Measurements from ENCODE around the gene COL5A1.

The COL5A1 gene

GRCh38 chr9:134594078-134594941 lies 47.3 kb upstream of the COL5A1 start:
- H3K27ac ChIP-seq (ENCODE audit: poor library complexity, severe bottlenecking): no peak overlapping the region
- peaks cover 5% of the 10 kb centered on the region for H3K4me1 ChIP-seq (ENCODE audit: insufficient read depth, poor library complexity, severe bottlenecking)
- H3K36me3 ChIP-seq (ENCODE audit: low read depth): no peaks in the 10 kb centered on the region
- TF ChIP-seq CTCF (IDR thresholded peaks at IDR 0.05; ENCODE audit: poor library complexity, severe bottlenecking): no peak
- no peaks in the 10 kb centered on the region for H3K9me3 ChIP-seq (ENCODE audit: severe bottlenecking)
- no peak overlapping the region for H3K4me3 ChIP-seq (ENCODE audit: severe bottlenecking)
- H3K27me3 ChIP-seq (ENCODE audit: insufficient read depth, poor library complexity, severe bottlenecking): no peaks in the 10 kb centered on the region
- no peak for DNase-seq (ENCODE audit: low spot score)
- ATAC-seq (ENCODE audit: low read depth): no peak

GRCh38 chr9:134595014-134595413 lies 46.6 kb upstream of the COL5A1 start:
- no peak for ATAC-seq (ENCODE audit: low read depth)
- Histone ChIP-seq H3K36me3 (ENCODE audit: low read depth) (no peaks in the 10 kb centered on the region), H3K4me1 (ENCODE audit: insufficient read depth, poor library complexity, severe bottlenecking) (peaks cover 5% of the 10 kb centered on the region), H3K4me3 (ENCODE audit: severe bottlenecking) (no peak overlapping the region), H3K27ac (ENCODE audit: poor library complexity, severe bottlenecking) (no peak overlapping the region), H3K27me3 (ENCODE audit: insufficient read depth, poor library complexity, severe bottlenecking) (no peaks in the 10 kb centered on the region), H3K9me3 (ENCODE audit: severe bottlenecking) (no peaks in the 10 kb centered on the region)
- DNase-seq (ENCODE audit: low spot score): no peak
- no peak for TF ChIP-seq CTCF (IDR thresholded peaks at IDR 0.05; ENCODE audit: poor library complexity, severe bottlenecking)

GRCh38 chr9:134597041-134597913 lies 44.3 kb upstream of the COL5A1 start:
- H3K36me3 ChIP-seq (ENCODE audit: low read depth): no peaks in the 10 kb centered on the region
- no peak for TF ChIP-seq CTCF (IDR thresholded peaks at IDR 0.05; ENCODE audit: poor library complexity, severe bottlenecking)
- ATAC-seq (ENCODE audit: low read depth) (no peak), DNase-seq (ENCODE audit: low spot score) (no peak)
- no peak overlapping the region for H3K4me3 ChIP-seq (ENCODE audit: severe bottlenecking)
- H3K9me3 ChIP-seq (ENCODE audit: severe bottlenecking): no peaks in the 10 kb centered on the region
- H3K27ac ChIP-seq (ENCODE audit: poor library complexity, severe bottlenecking): no peak overlapping the region
- peaks cover 3% of the 10 kb centered on the region for H3K4me1 ChIP-seq (ENCODE audit: insufficient read depth, poor library complexity, severe bottlenecking)
- H3K27me3 ChIP-seq (ENCODE audit: insufficient read depth, poor library complexity, severe bottlenecking): no peaks in the 10 kb centered on the region

GRCh38 chr9:134597957-134598883 lies 43.4 kb upstream of the COL5A1 start:
- H3K9me3 ChIP-seq (ENCODE audit: severe bottlenecking): no peaks in the 10 kb centered on the region
- H3K27me3 ChIP-seq (ENCODE audit: insufficient read depth, poor library complexity, severe bottlenecking): no peaks in the 10 kb centered on the region
- no peak for TF ChIP-seq CTCF (IDR thresholded peaks at IDR 0.05; ENCODE audit: poor library complexity, severe bottlenecking)
- no peak overlapping the region for H3K4me3 ChIP-seq (ENCODE audit: severe bottlenecking)
- no peaks in the 10 kb centered on the region for H3K36me3 ChIP-seq (ENCODE audit: low read depth)
- DNase-seq (ENCODE audit: low spot score) (no peak), ATAC-seq (ENCODE audit: low read depth) (no peak)
- no peak overlapping the region for H3K27ac ChIP-seq (ENCODE audit: poor library complexity, severe bottlenecking)
- peaks cover 9% of the 10 kb centered on the region for H3K4me1 ChIP-seq (ENCODE audit: insufficient read depth, poor library complexity, severe bottlenecking)

All from RWPE2 (cell line).